Measurements from ENCODE around the gene TRIM32.
"Not testable (repeated sequence)": the region's sequence is repeated elsewhere in the genome, so short reads cannot be mapped to it uniquely, and the experiment has no call there.

Gene TRIM32

DNA sequence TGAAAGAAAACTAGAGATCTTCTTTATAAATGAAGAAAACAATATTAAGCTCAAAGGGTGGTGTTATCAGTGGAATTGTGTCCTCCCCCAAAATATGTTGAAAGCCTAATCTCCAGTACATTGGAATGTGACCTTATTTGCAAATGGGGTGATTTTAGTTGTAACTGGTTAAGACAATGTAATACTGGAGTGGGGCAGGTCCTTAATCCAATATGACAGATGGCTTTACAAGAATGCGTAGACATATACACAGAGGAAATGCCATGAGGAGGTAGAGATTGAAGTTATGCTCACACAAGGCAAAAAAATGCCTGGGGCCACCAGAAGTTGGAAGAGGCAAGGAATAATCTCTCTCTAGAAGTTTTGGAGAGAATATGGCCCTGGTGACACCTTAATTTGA lies 13.7 kb upstream of the TRIM32 start:
- DNase-seq = no peak

DNA sequence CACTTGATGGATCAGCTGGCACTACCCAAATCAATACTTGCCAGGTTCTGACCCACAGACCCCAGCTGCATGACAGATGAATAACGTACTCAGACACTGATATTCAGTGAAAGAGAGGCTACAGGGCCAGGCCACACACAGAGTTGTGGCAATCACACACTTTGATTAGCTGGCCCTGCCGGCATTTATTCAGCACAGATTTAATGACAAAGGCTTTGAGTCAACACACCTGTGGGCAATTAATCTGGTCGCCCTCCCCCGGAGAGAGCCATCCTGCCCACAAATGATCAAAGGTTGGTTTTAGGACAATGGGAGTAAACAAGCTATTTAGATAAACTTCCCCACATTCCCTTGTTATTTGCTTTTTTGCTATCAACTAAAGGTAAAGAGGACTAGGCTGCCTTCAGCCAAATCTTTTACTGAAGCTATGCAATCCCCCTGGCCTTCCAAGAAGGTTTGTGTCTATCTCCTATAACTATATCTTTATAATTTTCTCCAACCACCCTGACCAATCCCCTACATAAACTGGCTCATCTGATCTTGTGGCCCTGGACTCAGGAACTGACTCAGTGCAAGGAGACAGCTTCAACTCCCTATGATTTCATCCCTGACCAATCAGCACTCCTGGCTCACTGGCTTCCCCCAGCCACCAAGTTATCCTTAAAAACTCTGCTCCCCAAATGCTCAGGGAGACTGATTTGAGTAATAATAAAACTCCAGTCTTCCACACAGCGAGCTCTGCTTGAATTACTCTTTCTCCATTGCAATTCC lies 12.7 kb upstream of the TRIM32 start:
- DNase-seq = no peak

DNA sequence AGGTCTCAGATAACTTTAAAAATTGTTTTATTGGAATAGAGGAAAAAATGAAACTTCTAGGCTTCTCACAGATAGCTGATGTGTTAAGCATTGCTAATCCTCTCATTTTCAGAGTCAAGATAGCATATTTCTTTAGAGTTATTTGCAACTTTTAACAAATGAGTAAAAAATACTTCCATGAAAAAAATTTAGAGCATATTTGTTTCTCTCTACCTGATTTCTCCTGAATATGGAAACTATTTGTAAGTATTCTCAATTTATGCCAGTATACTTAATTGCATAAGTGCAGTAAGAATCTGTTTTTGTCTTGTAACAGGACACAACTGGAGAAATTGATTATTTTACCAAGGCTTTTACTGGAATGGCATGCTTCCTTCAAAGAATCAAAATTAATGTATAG lies 3.6 kb upstream of the TRIM32 start:
- no peak for DNase-seq

DNA sequence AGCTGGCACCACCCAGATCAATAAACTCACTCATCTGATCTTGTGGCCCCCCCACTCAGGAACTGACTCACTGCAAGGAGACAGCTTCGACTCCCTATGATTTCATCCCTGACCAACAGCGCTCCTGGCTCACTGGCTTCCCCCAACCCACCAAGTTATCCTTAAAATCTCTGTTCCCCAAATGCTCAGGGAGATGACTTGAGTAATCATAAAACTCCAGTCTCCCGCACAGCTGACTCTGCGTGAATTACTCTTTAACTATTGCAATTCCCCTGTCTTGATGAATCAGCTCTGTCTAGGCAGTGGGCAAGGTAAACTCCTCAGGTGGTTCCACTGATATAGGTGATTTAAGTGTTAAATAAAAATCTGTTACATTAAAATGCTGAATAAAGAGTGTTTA lies 1.9 kb upstream of the TRIM32 start:
- DNase-seq = no peak

DNA sequence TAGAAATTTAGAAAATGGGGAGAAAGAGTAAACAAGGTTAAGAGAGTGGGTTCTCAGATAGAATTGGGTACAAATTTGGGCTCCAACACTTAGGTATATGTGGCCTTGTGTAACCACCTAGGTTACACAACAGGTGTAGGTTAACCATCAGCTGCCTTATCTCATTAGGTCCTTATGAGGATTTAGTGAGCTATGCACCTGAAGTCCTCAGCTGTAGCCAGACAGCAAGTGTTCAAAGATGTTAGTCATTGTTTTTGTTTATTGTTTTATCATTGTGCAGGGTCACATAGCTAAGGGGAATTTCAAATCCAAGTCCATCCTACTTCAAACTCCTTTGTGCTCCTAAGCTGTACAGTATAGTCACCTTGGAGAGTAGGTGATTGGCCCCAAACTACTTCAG lies 970 bp upstream of the TRIM32 start:
- DNase-seq = no peak

DNA sequence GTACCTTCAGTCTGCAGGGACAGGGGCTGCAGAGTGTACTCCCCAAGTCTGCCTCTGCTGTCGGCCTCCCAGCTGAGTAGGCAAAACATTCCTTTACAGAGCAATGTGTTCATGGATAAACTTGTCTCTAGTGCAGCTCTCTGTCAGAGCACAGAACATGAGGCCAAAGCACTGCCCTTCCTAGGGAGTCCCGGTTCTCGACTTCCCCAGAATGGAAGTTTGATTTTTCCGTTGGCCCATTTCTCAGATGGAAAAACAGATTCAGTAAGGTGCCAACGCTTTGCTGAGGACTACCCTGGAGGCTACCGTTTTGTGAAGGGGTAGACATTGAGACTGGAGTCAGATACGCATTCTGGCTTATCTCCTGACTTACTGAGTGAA lies 422 bp upstream of the TRIM32 start:
- no peak for DNase-seq

DNA sequence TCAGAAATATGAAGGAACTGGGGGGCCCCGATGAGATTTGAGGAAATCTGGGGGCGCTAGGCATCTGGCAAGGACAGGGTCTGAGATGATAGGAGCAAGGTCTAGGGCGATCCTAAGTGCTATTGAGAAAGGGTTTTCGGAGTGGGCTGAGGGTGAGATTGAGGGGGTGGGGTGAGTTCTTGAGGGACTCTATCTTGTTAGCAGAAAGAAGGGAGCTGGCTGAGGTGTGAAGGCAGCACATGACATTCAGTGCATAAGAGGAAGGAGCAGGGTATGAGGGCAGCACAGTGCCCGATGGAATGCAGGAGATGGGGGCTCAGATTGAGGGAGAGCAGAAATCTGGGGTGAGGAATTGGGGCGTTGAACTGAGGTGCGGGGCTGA lies 640 bp downstream of the TRIM32 start:
- peak in 2 of 58 donors; percentile 34 to 39 for DNase-seq

DNA sequence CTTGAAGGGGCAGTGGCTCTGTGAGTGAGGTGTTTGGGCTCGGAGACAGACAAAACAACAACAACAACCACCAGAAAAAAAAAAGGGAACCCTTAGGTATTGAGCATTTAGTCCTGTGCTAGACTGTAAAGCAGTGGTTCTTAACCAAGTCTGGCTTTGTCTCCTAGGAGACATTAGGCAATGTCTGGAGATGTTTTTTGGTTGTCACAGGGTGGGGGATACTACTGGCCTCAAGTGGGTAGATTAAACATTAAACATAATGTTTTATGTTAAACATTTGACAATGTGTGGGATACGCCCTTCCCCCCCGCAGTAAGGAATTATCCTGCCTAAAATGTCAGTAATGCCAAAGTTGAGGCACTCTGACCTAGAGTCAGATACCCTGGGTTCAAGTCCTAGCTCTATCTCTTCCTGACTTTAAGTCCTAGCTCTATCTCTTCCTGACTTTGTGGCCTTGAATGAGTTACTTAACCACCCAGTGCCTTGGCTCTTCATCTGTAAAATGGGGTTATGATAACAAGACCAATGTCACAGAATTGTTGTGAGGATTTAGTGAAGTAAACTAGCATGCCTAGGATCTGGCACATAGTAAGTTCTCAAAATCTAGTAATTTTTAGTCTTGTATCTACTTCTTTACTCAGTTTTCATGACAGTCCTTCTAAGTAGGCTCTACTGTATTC lies 1.8 kb downstream of the TRIM32 start:
- DNase-seq = no peak

DNA sequence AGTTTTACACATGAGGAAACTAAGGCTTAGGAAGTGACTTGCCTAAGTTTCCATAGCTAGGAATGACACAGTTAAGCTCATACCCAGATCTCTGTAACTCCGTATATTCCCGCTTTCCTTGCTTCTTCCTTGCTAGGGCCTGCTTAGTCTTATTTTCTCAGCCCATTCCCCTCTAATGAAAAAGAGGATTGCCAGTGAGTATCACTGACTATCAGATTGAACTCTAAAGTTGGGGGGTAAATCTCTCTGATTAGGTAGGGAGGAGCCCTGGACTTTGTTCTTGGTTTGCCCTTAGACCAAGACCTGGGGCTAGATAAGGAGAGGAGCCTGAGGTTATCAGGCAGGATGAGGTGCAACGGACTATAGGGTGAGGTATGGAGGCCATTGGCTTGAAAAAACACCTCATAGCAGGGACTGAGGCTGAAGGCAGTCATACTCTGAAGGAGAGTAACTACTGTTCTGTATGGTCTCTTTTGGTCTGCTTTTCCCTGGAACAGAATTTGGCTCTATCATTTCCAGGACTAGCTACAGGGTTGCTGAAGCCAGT lies 2.5 kb downstream of the TRIM32 start:
- DNase-seq = no peak

DNA sequence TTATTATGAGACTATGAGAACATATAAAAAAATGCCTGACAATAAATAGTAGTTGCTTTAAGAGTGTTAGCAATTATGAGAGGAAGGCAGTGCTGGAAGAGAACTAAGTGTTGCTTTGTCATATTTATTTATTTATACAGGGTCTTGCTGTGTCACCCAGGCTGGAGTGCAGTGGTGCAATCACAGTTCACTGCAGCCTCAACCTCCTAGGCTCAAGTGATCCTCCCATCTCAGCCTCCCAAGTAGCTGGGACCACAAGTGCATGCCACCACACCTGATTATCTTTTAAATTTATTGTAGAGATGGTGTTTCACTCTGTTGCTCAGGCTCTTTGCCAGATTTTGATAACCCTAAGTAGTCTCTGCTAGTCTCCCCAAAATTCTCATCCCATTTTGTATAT lies 3.7 kb downstream of the TRIM32 start:
- not testable (repeated sequence) for DNase-seq

DNA sequence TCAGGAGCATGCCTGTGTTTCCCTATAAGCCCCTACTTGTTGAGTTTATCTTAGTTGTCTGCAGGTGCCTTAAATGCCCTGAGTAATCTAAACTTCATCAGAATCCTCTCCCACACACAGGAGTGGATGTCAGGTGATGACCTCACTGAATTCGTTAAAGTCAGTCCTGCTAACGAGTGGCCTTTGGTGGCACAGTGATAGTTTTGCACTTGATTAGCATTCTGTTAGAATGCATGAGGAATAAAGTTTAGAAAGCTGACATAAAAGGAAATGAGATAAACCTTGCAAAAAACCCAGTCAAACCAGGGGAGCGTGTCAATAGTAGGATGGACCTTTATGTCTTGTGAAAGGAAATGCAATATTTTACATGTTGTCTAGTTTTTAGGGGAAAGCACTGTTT lies 4.5 kb downstream of the TRIM32 start:
- DNase-seq = no peak

DNA sequence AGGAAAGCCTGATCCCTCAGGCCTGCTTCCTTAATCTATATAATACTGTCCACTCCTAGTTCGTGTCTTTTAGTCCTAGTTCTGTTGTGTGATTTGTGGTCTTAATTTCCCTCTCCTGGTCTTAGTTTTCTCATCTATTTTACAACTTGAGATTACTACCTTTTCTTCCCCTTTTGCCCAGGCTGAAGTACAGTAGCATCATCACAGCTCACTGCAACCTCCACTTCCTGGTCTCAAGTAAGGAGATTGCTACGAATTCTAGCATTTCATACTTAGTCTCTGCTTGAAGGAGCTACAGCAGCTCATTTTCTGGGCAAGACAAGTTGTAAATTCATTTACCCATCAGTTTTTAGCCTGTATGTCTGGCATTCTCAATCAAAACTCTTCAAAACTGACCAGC lies 5.5 kb downstream of the TRIM32 start:
- DNase-seq = no peak

DNA sequence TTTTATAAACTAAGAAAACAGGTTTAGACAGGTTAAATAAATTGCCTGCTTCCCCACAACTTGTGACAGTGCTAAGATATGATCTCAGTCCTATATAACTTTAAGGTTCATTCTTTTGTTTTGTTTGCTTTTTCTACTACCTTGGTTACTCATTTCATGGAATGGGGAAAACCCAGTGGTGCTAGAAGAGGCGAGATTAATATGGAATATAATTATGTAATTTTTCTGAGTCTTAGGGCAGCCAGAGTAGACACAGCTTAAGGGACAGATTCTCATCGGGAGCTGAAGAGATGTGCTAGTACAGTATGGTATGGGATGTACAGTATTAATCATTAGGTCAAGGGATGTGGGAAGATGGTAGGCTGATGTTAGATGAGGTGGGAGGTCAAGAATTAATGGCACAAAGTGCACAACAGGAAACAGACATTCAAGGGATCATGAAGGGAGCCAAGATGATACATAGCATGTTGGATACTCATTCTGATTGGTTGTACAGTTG lies 6.2 kb downstream of the TRIM32 start:
- no peak for DNase-seq

DNA sequence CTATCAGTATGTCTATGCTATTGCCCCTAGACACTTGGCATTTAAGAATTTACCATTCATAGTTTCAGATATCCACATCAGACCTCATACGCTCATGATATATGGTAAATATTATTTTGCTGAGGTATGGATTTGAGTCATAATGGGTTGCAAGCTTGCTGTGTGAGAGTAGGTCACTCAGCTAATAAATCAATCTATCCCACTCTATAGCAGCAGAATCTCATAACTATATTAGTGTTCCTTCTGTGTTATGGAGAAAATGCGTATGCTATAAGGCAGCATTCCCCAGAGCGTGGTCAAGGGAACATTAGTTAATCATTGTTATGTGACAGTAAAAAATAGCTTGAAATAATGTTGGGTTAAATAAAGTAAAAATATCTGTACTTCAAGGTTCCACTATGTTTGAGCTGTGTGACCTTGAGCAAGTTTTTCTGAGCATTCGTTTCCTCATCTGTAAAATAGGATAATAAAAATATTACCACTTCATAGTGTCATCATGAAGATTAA lies 7.7 kb downstream of the TRIM32 start:
- no peak for DNase-seq

DNA sequence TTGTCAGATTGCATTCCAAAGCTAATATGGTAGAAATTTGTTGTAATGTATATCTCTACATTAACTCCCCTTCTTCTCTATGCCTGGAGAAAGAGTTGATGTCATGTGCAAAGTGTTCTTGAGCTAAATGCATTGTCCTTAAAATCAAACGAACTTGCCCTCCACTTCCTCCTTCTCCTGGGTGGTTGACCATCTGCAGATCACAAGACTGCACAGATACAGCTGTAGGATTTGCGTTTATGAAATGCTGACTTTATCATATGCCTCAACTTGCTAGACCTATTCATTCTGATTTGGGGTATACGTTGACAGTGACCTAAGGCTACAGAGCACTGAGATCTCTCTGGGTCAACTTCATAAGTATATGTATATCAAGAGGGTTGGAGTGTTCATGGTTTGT lies 8.3 kb downstream of the TRIM32 start:
- DNase-seq = no peak

DNA sequence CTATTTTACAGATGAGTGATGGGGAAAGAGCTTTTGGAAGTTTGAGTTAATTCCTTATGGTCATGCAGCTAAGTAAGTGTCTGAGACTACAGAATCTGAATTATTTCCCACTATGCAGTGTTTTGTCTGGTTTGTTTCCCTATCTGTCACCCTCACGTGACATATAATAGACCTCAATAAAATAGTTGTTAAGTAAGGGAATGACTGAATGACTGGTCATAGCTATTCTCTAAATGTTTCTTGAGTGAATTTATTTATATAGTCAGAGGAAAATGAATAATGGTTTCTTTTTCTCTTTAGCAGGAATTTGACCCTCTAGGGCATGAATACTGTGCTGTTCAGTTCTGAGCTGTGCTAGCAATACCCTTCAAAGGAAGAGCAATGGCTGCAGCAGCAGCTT lies 10.3 kb downstream of the TRIM32 start:
- no peak for DNase-seq

DNA sequence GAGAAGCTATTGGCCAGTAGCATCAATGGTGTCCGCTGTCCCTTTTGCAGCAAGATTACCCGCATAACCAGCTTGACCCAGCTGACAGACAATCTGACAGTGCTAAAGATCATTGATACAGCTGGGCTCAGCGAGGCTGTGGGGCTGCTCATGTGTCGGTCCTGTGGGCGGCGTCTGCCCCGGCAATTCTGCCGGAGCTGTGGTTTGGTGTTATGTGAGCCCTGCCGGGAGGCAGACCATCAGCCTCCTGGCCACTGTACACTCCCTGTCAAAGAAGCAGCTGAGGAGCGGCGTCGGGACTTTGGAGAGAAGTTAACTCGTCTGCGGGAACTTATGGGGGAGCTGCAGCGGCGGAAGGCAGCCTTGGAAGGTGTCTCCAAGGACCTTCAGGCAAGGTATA lies 10.8 kb downstream of the TRIM32 start:
- peak in 3 of 58 donors; percentile 6 to 14 (median 9) for DNase-seq

DNA sequence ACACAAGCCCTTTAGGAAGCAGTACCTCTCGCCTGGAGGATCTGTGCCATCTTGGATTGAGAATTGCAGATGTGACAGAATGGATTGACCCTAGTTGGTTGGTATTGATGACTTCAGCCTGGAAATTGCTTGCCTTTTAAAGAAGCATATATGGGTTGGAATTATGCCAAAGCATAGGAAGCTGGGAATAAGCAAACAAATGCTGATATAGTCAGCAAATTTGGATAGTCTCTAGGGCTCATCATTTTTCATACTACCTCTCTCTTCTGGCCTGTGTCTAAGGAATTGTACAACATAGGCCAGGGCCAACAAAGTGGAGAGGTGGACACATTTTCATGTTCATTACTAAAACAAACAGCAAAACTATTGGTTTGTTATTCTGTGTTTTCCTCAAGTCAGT lies 13.2 kb downstream of the TRIM32 start:
- DNase-seq = no peak

DNA sequence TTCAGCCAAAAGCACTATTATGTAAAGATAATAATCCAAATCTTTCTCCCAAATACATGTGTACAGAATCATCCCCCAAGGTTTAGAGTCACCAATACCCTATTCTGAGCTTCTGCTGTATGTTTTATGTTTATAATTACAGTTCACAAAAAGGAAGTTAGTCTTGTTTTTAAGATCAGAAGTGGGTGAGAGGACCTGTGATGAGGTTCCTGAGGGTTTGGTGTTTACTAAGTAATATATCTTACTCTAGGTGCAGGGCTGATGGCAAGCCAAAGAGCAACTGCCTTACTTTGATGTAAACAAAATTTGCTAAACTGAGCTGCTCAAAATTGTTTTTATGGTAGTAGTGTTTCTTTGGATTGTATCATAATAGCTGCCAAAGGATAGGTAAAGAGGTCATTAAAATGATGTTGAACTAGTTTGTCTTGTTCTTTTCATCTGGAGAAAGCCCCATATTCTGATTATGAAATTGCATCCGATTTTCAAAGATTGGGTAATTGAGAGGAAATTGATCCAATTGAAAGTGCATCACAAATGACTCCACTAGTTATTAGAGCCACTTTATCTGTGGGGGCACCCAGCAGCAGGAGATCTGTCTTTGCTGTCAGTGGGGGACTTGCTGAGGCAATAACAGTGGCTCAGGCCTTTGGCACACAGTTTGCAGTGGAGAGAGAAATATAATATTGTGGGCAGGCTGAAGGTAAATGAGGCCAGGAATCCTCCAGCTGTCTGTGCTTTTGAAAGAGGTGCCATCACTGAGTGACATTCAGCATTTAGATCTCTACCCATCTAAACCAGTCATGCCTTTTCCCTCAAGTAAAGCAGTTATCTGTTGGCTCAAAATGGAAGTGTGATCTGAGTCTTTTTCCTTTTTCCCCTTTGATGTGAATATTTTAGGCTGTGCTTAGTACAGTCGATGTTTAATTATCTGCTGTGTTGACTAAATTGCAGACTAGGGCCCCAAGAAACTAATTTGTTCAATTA lies 14.1 kb downstream of the TRIM32 start:
- no peak for DNase-seq

DNA sequence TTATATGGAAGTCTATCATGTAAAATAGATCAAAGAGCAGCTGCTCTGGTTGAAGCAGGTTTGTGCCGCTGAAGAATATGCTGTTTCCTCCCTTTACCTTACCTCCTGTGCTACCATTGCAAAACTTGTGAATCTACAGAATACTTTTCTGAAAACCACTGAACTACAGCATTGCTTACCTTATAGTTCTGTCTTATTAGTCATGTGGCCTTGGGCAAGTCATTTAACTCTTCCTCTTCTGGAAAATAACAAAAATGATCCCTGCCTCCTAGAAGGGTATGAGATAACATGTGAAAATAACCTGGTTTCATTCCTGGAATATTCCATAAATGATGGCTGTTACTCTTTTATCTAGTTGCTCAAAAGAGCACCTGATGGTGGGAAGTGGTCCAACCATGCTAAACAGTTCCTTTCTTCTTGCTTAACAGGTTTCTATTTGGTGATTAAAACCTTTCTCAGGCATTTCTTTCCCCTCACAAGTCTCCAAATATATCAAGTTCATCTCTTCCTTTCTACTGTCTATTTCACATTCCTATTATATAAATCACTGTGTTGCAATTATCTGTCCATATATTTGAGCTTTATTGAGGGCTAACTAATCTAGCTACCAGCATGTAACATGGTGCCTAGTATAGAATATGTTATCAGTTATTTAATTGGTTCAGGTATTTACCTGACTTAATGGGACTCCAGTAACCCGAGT lies 15.0 kb downstream of the TRIM32 start:
- no peak for DNase-seq

DNA sequence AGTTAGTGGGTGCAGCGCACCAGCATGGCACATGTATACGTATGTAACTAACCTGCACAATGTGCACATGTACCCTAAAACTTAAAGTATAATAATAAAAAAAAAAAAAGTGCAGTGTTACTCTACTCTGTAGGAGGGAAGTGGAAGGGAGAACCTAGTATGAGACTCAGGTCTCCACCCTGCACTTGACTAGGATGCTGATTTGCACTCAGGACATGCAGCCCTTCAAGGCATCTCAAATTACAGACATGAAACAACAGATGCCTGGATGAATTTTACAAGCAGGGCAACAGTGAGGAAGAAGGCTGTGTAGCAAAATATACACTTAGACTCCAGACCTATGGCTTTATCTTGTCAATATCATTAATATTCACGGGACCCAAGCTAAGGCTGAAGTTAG lies 16.5 kb downstream of the TRIM32 start:
- no peak for DNase-seq
